ENCODE measurements around the gene PET100. TPM values are rescaled to one million over a fixed set of nuclear protein-coding genes. Genes with fewer than 3 reads are reported as not detected.

Gene PET100
- total RNA-seq, 1 donor from 2014 or later, result 10.3 TPM

DNA sequence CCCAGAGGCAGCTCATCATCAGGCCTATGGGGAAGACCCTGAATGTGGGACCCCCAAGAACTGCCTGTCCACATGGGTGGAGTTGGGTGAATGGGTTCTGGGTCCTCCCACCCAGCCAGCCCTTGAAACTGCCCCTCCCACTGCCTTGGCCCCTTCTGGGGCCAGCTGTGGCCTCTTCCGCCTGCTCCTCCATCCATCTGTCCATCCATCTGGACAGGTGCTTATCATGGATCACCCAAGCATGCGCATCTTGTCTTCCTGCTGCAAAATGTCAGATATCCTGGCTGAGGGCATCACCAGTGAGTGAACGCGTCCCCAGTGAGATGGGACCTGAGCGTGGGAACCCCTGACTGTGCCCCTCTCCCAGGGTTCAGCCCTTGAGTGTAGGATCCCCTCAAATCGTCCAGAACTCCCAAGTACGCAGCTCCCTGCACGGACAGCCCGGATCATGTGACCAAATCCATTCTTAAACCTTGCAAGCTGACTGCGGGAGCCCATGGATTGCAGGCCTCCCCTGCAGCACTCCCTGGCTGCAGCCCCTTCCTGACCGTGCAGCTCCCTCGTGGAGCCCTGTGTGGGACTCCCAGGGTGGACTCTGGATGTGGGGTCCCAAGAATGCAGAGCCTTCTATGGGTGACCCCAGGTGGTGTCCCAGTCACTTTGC, 9.3 kb downstream of the PET100 start:
- Histone ChIP-seq H3K27me3 (ENCODE audit: control insufficient read depth, insufficient read depth, low read length) (no peaks in the 10 kb centered on the region), H3K36me3 (ENCODE audit: control insufficient read depth, insufficient read depth, low read length) (peaks cover 12% of the 10 kb centered on the region), H3K4me3 (ENCODE audit: low read depth, low read length) (no peak overlapping the region)
- DNase-seq (ENCODE audit: low read depth) (no peak), FAIRE-seq (no peak)
- no peak for TF ChIP-seq CTCF (IDR thresholded peaks at IDR 0.05; ENCODE audit: insufficient read depth, low read length, severe bottlenecking)

DNA sequence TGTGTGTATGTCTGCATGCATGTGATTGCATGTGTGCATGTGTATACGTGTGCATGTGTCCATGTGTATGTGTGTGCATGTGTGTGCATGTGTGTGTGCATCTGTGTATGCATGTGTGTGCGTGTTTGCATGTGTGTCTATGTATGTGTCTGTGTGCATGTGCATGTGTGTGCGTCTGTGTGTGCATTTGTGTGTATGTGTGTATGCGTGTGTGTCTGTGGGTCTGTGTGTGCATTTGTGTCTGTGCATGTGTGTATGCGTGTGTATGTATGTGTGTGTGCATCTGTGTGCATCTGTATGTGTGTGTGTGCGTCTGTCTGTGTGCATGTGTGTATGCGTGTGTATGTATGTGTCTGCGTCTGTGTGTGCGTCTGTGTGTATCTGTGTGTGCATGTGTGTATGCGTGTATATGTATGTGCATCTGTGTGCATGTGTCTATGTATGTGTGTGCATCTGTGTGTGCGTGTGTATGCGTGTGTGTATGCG, 10.3 kb downstream of the PET100 start:
- Histone ChIP-seq H3K36me3 (ENCODE audit: control insufficient read depth, insufficient read depth, low read length) (peaks cover 14% of the 10 kb centered on the region), H3K27me3 (ENCODE audit: control insufficient read depth, insufficient read depth, low read length) (no peaks in the 10 kb centered on the region), H3K4me3 (ENCODE audit: low read depth, low read length) (no peak overlapping the region)
- no peak for FAIRE-seq
- TF ChIP-seq CTCF (IDR thresholded peaks at IDR 0.05; ENCODE audit: insufficient read depth, low read length, severe bottlenecking), result no peak
- no peak for DNase-seq (ENCODE audit: low read depth)

GRCh38 chr19:7640803-7641202, 11.2 kb downstream of the PET100 start:
- H3K36me3 ChIP-seq (ENCODE audit: control insufficient read depth, insufficient read depth, low read length), result peaks cover 14% of the 10 kb centered on the region
- H3K27me3 ChIP-seq (ENCODE audit: control insufficient read depth, insufficient read depth, low read length), result no peaks in the 10 kb centered on the region
- no peak for DNase-seq (ENCODE audit: low read depth)
- H3K4me3 ChIP-seq (ENCODE audit: low read depth, low read length), result no peak overlapping the region
- no peak for FAIRE-seq
- TF ChIP-seq CTCF (IDR thresholded peaks at IDR 0.05; ENCODE audit: insufficient read depth, low read length, severe bottlenecking), result no peak

GRCh38 chr19:7641290-7642276, 12.0 kb downstream of the PET100 start:
- Histone ChIP-seq H3K36me3 (ENCODE audit: control insufficient read depth, insufficient read depth, low read length) (peaks cover 15% of the 10 kb centered on the region), H3K27me3 (ENCODE audit: control insufficient read depth, insufficient read depth, low read length) (no peaks in the 10 kb centered on the region), H3K4me3 (ENCODE audit: low read depth, low read length) (no peak overlapping the region)
- no peak for FAIRE-seq
- TF ChIP-seq CTCF (IDR thresholded peaks at IDR 0.05; ENCODE audit: insufficient read depth, low read length, severe bottlenecking), result peak; percentile 6
- DNase-seq (ENCODE audit: low read depth), result no peak

- DNase-seq (ENCODE audit: low read depth), result no peak
- TF ChIP-seq CTCF (IDR thresholded peaks at IDR 0.05; ENCODE audit: insufficient read depth, low read length, severe bottlenecking), result no peak
- Histone ChIP-seq H3K4me3 (ENCODE audit: low read depth, low read length) (no peak overlapping the region), H3K27me3 (ENCODE audit: control insufficient read depth, insufficient read depth, low read length) (no peaks in the 10 kb centered on the region), H3K36me3 (ENCODE audit: control insufficient read depth, insufficient read depth, low read length) (peaks cover 16% of the 10 kb centered on the region)
- no peak for FAIRE-seq
Observed at GRCh38 chr19:7642295-7643030, 12.9 kb downstream of the PET100 start.
